ENCODE data around the gene C1orf115.

The C1orf115 gene

DNA sequence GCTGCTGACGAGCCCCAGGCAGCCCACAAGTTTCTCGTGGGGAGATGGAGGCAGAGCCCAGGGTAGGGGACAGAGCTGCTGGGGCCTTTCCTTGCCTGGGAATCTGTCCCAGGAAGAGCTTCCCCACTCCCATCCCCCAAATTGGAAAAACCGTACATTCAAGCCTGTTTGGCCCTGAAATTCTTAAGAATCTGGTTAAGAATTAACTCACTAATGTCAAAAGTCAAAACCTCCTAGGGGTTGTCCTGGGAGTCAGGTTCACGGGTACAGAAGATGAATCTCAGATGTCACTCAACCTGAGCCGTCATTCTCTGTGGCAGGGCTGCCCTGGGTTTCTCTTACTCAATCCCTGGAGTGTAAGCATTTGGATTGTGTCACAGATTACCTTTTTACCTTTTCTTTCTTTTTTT is 8.4 kb downstream of the C1orf115 start:
- no peak for TF ChIP-seq POLR2AphosphoS5 (IDR thresholded peaks at IDR 0.05; ENCODE audit: low read depth, low read length)

DNA sequence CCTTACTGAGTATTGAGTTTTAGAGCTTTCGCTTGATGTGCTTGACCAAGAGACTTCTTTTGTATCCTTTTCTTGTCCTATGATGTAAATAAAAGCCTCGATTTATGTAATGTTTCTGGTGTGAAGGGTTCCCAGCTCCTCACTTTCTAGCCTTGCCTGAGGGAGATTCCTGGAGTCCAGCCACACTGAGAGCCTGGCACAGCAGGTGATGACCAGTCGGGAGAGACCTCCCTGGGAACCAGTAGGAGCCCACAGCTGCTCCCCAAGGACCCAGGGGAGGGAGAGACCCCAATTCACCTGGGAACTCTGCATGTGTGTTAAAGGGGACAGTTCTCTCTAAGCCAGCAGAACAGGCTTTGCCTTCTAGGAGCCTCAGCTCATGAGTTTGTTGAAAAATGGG is 8.9 kb downstream of the C1orf115 start:
- TF ChIP-seq POLR2AphosphoS5 (IDR thresholded peaks at IDR 0.05; ENCODE audit: low read depth, low read length) (no peak), TAF1 (IDR thresholded peaks at IDR 0.05; ENCODE audit: borderline replicate concordance, insufficient read depth, low read length) (no peak), SIN3A (IDR thresholded peaks at IDR 0.05; ENCODE audit: borderline replicate concordance, insufficient read depth, low read length) (no peak), FOXP2 (optimal IDR thresholded peaks at IDR 0.05; ENCODE audit: borderline replicate concordance, extremely low read depth, extremely low read length, insufficient read depth) (no peak)
- TF ChIP-seq, protein P1, sequence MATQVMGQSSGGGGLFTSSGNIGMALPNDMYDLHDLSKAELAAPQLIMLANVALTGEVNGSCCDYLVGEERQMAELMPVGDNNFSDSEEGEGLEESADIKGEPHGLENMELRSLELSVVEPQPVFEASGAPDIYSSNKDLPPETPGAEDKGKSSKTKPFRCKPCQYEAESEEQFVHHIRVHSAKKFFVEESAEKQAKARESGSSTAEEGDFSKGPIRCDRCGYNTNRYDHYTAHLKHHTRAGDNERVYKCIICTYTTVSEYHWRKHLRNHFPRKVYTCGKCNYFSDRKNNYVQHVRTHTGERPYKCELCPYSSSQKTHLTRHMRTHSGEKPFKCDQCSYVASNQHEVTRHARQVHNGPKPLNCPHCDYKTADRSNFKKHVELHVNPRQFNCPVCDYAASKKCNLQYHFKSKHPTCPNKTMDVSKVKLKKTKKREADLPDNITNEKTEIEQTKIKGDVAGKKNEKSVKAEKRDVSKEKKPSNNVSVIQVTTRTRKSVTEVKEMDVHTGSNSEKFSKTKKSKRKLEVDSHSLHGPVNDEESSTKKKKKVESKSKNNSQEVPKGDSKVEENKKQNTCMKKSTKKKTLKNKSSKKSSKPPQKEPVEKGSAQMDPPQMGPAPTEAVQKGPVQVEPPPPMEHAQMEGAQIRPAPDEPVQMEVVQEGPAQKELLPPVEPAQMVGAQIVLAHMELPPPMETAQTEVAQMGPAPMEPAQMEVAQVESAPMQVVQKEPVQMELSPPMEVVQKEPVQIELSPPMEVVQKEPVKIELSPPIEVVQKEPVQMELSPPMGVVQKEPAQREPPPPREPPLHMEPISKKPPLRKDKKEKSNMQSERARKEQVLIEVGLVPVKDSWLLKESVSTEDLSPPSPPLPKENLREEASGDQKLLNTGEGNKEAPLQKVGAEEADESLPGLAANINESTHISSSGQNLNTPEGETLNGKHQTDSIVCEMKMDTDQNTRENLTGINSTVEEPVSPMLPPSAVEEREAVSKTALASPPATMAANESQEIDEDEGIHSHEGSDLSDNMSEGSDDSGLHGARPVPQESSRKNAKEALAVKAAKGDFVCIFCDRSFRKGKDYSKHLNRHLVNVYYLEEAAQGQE (IDR thresholded peaks at IDR 0.05; ENCODE audit: insufficient read depth in 1 of 2, low read depth in 2 of 2, low read length in 2 of 2) = no peak

DNA sequence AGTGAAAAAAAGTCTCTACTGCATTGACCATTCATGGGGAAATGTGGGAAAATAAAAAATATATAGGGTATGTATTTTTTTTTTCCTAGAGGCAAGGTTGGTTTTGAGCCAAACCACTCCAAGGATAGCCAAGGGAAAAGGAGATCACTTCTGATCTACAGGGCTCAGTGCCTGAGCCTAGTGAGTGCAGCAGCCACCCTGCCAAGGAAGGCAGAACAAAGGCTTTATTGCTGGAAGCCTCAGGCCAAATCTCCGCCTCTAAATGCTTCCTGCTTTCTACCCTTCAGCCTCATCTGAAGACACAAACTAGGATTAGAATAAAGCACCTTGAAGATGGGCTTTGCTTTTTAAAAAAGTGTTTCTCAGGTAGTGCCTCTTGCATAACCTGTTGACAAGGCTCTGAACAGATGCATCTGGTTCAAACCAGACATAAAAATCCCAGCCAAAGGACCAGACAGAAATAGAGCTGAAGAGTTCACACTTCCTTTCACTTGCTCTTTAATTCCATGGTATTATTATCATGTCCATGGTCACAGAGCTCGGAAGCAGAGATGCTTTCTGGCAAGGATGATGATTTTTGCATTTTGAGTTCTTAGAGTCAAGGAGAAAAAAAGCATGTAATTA is 10.5 kb downstream of the C1orf115 start:
- TF ChIP-seq FOXP2 (optimal IDR thresholded peaks at IDR 0.05; ENCODE audit: borderline replicate concordance, extremely low read depth, extremely low read length, insufficient read depth) = no peak
- TF ChIP-seq SIN3A (IDR thresholded peaks at IDR 0.05; ENCODE audit: borderline replicate concordance, insufficient read depth, low read length) = no peak
- TF ChIP-seq, protein P1 (IDR thresholded peaks at IDR 0.05; ENCODE audit: insufficient read depth in 1 of 2, low read depth in 2 of 2, low read length in 2 of 2) = no peak
- TF ChIP-seq POLR2AphosphoS5 (IDR thresholded peaks at IDR 0.05; ENCODE audit: low read depth, low read length) = no peak
- no peak for TF ChIP-seq TAF1 (IDR thresholded peaks at IDR 0.05; ENCODE audit: borderline replicate concordance, insufficient read depth, low read length)

DNA sequence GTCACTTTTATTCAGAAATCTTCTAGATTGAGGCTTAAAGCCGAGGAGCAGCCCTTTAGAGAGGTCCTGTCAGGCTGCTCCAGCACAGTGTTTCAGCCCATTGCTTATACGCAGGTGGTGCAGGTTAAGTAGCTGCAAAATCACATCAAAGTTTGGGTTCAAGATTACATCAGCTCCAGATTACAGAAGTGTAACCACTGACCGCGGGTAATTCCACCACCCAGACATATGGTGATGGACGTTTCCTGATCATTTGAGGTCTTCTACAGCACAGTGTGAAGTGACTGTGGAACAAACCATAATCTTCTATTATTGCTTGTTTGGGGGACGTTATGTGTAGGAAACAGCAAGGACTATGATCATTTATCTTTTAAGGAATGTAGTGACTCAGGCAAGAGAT is 11.8 kb downstream of the C1orf115 start:
- TF ChIP-seq FOXP2 (optimal IDR thresholded peaks at IDR 0.05; ENCODE audit: borderline replicate concordance, extremely low read depth, extremely low read length, insufficient read depth) (no peak), TAF1 (IDR thresholded peaks at IDR 0.05; ENCODE audit: borderline replicate concordance, insufficient read depth, low read length) (no peak), POLR2AphosphoS5 (IDR thresholded peaks at IDR 0.05; ENCODE audit: low read depth, low read length) (no peak)

DNA sequence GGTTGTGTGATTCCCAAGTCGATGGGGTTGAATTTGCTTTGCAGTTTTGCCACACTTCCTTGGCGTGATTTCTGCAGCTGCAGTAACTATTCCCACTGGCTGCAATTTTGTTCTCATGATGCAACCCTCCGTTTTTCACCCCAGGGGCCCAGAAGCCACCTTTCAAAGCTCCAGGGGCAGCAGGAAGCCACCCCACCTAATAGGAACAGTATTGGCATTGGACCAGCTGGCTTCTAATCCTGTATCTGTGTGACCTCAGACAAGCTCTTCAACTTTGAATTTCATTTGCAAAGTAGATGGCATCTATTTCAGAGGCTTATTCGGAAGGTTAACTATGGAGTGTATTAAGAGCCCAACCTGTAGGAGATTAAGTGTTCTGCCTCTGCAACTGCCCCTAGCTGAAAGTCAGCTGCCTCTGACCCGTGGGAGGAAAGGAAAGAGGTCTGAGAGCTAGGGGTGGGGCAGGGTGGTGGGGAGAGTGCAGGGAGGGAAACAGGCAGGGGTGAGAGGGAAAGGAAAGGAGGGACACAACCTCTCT is 12.6 kb downstream of the C1orf115 start:
- TF ChIP-seq, protein P1 (IDR thresholded peaks at IDR 0.05; ENCODE audit: insufficient read depth in 1 of 2, low read depth in 2 of 2, low read length in 2 of 2) = no peak
- TF ChIP-seq TAF1 (IDR thresholded peaks at IDR 0.05; ENCODE audit: borderline replicate concordance, insufficient read depth, low read length) = no peak
- TF ChIP-seq SIN3A (IDR thresholded peaks at IDR 0.05; ENCODE audit: borderline replicate concordance, insufficient read depth, low read length) = no peak
- TF ChIP-seq POLR2AphosphoS5 (IDR thresholded peaks at IDR 0.05; ENCODE audit: low read depth, low read length) = no peak
- TF ChIP-seq FOXP2 (optimal IDR thresholded peaks at IDR 0.05; ENCODE audit: borderline replicate concordance, extremely low read depth, extremely low read length, insufficient read depth) = no peak

DNA sequence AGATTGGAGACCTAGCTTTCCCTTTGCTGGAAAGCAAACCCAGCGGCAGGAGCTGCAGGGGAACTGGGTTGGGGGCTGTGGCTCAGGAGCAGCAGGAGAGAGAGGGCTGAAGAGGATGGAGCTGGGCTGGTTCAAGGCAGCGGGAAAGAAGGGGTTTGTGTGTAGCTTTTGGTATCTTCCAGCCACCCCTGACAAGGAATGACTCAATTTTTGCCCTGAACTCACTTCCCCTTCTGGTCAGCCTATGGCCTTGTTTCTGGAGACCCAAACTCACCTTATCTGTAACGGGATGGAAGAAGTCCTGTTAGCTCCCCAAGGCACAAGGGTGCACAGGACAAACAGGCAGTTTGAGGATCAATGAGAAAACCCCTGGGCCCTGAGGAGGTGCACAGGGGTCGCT is 13.1 kb downstream of the C1orf115 start:
- no peak for TF ChIP-seq SIN3A (IDR thresholded peaks at IDR 0.05; ENCODE audit: borderline replicate concordance, insufficient read depth, low read length)
- TF ChIP-seq POLR2AphosphoS5 (IDR thresholded peaks at IDR 0.05; ENCODE audit: low read depth, low read length) = no peak
- no peak for TF ChIP-seq TAF1 (IDR thresholded peaks at IDR 0.05; ENCODE audit: borderline replicate concordance, insufficient read depth, low read length)
- TF ChIP-seq FOXP2 (optimal IDR thresholded peaks at IDR 0.05; ENCODE audit: borderline replicate concordance, extremely low read depth, extremely low read length, insufficient read depth) = no peak
- TF ChIP-seq, protein P1 (IDR thresholded peaks at IDR 0.05; ENCODE audit: insufficient read depth in 1 of 2, low read depth in 2 of 2, low read length in 2 of 2) = no peak

Data from PFSK-1 (cell line).